Measurements from ENCODE around the gene NEK5.
"Not testable (repeated sequence)": the region's sequence is repeated elsewhere in the genome, so short reads cannot be mapped to it uniquely, and the experiment has no call there.

The NEK5 gene

GRCh38 chr13:52067237-52067636 lies 61.6 kb downstream of the NEK5 start:
- no peak for DNase-seq (ENCODE audit: low spot score)

GRCh38 chr13:52061587-52061986 lies 67.3 kb downstream of the NEK5 start:
- no peak for DNase-seq (ENCODE audit: low spot score)

GRCh38 chr13:52061064-52061463 lies 67.8 kb downstream of the NEK5 start:
- not testable (repeated sequence) for DNase-seq (ENCODE audit: low spot score)

GRCh38 chr13:52053460-52053859 lies 75.4 kb downstream of the NEK5 start:
- no peak for DNase-seq (ENCODE audit: low spot score)

GRCh38 chr13:52051400-52051799 lies 77.5 kb downstream of the NEK5 start:
- DNase-seq (ENCODE audit: low spot score) = no peak

GRCh38 chr13:52048516-52048915 lies 80.4 kb downstream of the NEK5 start:
- no peak for DNase-seq (ENCODE audit: low spot score)

GRCh38 chr13:52047463-52047862 lies 81.4 kb downstream of the NEK5 start:
- no peak for DNase-seq (ENCODE audit: low spot score)

GRCh38 chr13:52043675-52044074 lies 85.2 kb downstream of the NEK5 start:
- DNase-seq (ENCODE audit: low spot score) = no peak

GRCh38 chr13:52036037-52036436 lies 92.8 kb downstream of the NEK5 start:
- DNase-seq (ENCODE audit: low spot score) = no peak

GRCh38 chr13:52034616-52035226 lies 94.2 kb downstream of the NEK5 start:
- DNase-seq (ENCODE audit: low spot score) = no peak

GRCh38 chr13:52033039-52033438 lies 95.8 kb downstream of the NEK5 start:
- no peak for DNase-seq (ENCODE audit: low spot score)

- DNase-seq (ENCODE audit: low spot score) = not testable (repeated sequence)
These were observed 98.5 kb downstream of the NEK5 start for GRCh38 chr13:52030401-52030800.

GRCh38 chr13:52029569-52029968 lies 99.3 kb downstream of the NEK5 start:
- no peak for DNase-seq (ENCODE audit: low spot score)

GRCh38 chr13:52027832-52028231 lies 101.0 kb downstream of the NEK5 start:
- DNase-seq (ENCODE audit: low spot score) = no peak

- DNase-seq (ENCODE audit: low spot score) = no peak
These were observed 102.6 kb downstream of the NEK5 start for GRCh38 chr13:52026246-52026626.

GRCh38 chr13:52025475-52026245 lies 103.2 kb downstream of the NEK5 start:
- no peak for DNase-seq (ENCODE audit: low spot score)

GRCh38 chr13:52024481-52024880 lies 104.4 kb downstream of the NEK5 start, which contains the start of gene UTP14C:
UTP14C (plus strand) TSS chr13:52024691; CDS start chr13:52028805, 4,114 bp downstream.
- no peak for DNase-seq (ENCODE audit: low spot score)

GRCh38 chr13:52022356-52022755 lies 106.5 kb downstream of the NEK5 start:
- no peak for DNase-seq (ENCODE audit: low spot score)

GRCh38 chr13:52020191-52020590 lies 108.7 kb downstream of the NEK5 start:
- no peak for DNase-seq (ENCODE audit: low spot score)

- DNase-seq (ENCODE audit: low spot score) = no peak
These were observed 112.6 kb downstream of the NEK5 start for GRCh38 chr13:52016296-52016695.

GRCh38 chr13:52012512-52012836 lies 116.4 kb downstream of the NEK5 start:
- DNase-seq (ENCODE audit: low spot score) = no peak

- peak; percentile 100 for DNase-seq (ENCODE audit: low spot score)
These were observed 117.0 kb downstream of the NEK5 start, which contains the start of gene ALG11 for GRCh38 chr13:52011632-52012511. ALG11 (plus strand) TSS chr13:52012398; CDS start chr13:52012419, 21 bp downstream.
